Type B pancreatic cell (in vitro differentiated cells): ENCODE results near the gene SOX18. TPM values are rescaled to one million over a fixed set of nuclear protein-coding genes. Genes with fewer than 3 reads are reported as not detected.

ENCODE experiments used
- DNase-seq: peaks from one replicate; pipeline ENCODE4 v3.0.0; 2021; ENCODE audit warnings: mixed read lengths; ENCODE audit not compliant: unreplicated experiment; ENCODE audit errors: extremely low spot score
- H3K27ac Mint-ChIP-seq: 2 replicates; pipeline ENCODE4 v1.8.0; 2021; ENCODE audit warnings: mild to moderate bottlenecking, mixed read lengths
- H3K27me3 Mint-ChIP-seq: 2 replicates; pipeline ENCODE4 v1.8.0; 2021; ENCODE audit warnings: mixed read lengths
- H3K36me3 Mint-ChIP-seq: 2 replicates; pipeline ENCODE4 v1.8.0; 2021; ENCODE audit warnings: mixed read lengths
- H3K4me1 Mint-ChIP-seq: one replicate; pipeline ENCODE4 v1.8.0; 2021; ENCODE audit warnings: mixed read lengths; ENCODE audit not compliant: unreplicated experiment
- H3K4me3 Mint-ChIP-seq: 2 replicates; pipeline ENCODE4 v1.8.0; 2021; ENCODE audit warnings: mild to moderate bottlenecking, mixed read lengths
- H3K9me3 Mint-ChIP-seq: 2 replicates; pipeline ENCODE4 v1.8.0; 2021; ENCODE audit warnings: mixed read lengths
- total RNA-seq: library from RNA; stranded (reverse); gene quantifications from 2 replicates; pipeline ENCODE4 v1.2.1, GENCODE V29; 2021; ENCODE audit warnings: low replicate concordance
- TF ChIP-seq, protein P1 (sequence below): fragments of 200-600 bp; sonication (generic); conservative IDR thresholded peaks from 2 replicates; pipeline ENCODE4 v1.5.0; 2021; ENCODE audit warnings: antibody characterized with exemption, mild to moderate bottlenecking

The SOX18 gene
- total RNA-seq, 1 donor from 2014 or later = 0.72 TPM

DNA sequence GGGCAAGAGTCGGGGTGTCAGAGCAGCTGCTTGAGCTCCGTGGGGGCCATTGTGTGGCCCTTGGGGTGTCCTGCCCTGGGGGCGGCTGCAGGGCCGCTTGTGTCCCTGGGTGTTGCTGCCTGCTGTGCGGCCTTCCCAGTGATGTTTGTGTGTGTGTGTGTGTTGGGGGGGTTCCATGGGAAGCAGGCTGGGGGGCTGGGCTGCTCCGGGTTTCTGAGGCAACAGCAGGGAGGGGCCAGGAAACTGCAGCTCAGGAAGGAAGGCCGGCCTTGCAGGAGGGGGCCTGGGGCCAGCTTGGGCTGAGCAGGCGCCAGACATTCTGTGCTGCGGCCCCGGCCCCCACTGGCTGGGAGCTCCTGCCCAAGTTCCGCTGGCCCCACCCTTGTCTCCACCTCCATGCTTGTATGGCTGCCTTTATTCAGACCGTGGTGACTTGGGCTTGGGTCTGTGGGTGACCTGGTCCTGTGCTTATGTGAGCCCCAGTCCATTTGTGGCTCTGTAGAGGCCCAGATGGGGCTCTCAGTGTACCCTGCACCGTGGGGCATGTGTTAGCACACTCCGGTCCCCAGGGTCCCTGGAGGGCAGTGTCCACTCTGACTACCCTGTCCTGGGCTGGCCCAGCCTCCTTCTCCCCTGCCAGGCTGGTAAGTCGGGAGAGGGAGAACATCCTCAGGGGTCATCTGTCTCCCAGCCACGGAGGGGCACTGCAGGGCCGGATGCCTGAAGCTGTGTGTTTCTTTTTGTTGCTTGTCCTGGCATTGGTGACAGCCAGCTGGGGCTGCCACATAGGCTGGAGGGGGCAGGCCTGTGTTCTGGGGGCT lies 4.6 kb upstream of the SOX18 start:
- peaks cover 26% of the 10 kb centered on the region for H3K27me3 Mint-ChIP-seq
- H3K9me3 Mint-ChIP-seq = no peaks in the 10 kb centered on the region
- TF ChIP-seq, protein P1, sequence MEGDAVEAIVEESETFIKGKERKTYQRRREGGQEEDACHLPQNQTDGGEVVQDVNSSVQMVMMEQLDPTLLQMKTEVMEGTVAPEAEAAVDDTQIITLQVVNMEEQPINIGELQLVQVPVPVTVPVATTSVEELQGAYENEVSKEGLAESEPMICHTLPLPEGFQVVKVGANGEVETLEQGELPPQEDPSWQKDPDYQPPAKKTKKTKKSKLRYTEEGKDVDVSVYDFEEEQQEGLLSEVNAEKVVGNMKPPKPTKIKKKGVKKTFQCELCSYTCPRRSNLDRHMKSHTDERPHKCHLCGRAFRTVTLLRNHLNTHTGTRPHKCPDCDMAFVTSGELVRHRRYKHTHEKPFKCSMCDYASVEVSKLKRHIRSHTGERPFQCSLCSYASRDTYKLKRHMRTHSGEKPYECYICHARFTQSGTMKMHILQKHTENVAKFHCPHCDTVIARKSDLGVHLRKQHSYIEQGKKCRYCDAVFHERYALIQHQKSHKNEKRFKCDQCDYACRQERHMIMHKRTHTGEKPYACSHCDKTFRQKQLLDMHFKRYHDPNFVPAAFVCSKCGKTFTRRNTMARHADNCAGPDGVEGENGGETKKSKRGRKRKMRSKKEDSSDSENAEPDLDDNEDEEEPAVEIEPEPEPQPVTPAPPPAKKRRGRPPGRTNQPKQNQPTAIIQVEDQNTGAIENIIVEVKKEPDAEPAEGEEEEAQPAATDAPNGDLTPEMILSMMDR = peak; percentile 48
- H3K36me3 Mint-ChIP-seq = no peaks in the 10 kb centered on the region
- H3K27ac Mint-ChIP-seq = no peak overlapping the region
- no peak overlapping the region for H3K4me3 Mint-ChIP-seq
- peaks cover 13% of the 10 kb centered on the region for H3K4me1 Mint-ChIP-seq
- DNase-seq = no peak

DNA sequence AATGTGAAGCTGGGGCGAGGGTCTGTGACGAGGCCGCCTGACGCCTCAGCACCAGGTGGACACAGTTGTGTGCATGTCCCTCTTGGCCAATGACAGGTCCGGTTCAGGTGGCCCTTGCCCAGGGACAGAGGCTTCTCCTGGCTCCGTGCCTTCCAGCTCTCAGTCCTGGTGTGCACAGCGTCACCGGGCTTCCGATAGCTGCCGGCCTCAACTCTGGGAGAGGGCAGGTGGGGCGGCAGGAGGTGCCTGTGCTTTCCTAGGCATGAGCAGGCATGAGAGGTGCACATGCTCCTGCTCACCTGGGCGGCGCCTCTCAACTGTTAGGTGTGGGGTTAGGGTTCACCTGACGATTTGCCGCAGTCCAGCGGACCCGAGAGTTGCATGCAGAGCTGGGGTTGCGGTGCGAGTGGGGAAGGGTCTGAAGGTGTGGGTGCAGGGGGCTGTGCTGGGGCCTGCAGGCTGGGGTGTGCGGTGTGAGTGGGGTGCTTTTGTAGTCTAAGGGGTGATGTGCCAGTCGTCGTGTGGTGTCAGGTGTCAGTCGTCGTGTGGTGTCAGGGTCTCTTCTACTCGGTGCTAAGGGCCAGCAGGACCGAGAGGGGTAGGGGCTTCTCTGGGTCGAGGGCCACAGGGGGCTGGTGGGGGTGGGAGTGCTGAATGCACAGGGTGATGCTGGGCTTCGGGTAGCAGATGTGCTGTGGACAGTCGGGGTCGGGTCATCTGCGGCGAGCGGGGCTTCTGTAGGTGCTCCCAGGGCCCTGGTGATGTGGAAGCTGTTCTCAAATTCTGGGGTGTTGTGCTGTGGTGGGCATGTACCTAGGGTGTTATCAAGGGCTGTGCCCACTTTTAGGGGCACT lies 3.8 kb upstream of the SOX18 start:
- TF ChIP-seq, protein P1 = no peak
- Mint-ChIP-seq H3K36me3 (no peaks in the 10 kb centered on the region), H3K4me1 (peaks cover 13% of the 10 kb centered on the region), H3K4me3 (no peak overlapping the region), H3K9me3 (no peaks in the 10 kb centered on the region), H3K27ac (peak overlapping the region; percentile 39), H3K27me3 (peaks cover 28% of the 10 kb centered on the region)
- no peak for DNase-seq

DNA sequence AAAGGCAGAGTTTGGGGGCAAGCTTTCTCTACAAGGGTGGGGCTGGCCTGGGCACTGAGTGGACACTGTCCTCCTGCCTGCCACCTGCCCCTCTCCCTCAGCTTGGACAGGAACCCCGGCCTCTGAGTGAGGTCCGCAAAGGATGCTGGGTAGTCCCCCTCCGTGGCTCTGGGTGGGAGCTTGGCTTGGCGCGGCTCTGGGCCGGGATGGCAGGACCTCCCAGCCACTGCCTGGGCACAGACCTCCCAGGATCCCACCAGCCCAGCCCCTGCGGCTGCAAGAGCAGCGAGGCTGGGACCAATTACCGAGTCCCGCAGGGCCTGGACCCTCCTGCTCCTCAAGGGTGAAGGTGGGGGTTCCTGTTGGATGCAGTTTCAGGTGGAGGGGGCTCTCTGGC lies 2.9 kb upstream of the SOX18 start:
- no peak overlapping the region for H3K4me3 Mint-ChIP-seq
- no peaks in the 10 kb centered on the region for H3K9me3 Mint-ChIP-seq
- no peak for DNase-seq
- H3K36me3 Mint-ChIP-seq = no peaks in the 10 kb centered on the region
- peaks cover 13% of the 10 kb centered on the region for H3K4me1 Mint-ChIP-seq
- H3K27me3 Mint-ChIP-seq = peaks cover 36% of the 10 kb centered on the region
- H3K27ac Mint-ChIP-seq = no peak overlapping the region
- TF ChIP-seq, protein P1 = no peak

DNA sequence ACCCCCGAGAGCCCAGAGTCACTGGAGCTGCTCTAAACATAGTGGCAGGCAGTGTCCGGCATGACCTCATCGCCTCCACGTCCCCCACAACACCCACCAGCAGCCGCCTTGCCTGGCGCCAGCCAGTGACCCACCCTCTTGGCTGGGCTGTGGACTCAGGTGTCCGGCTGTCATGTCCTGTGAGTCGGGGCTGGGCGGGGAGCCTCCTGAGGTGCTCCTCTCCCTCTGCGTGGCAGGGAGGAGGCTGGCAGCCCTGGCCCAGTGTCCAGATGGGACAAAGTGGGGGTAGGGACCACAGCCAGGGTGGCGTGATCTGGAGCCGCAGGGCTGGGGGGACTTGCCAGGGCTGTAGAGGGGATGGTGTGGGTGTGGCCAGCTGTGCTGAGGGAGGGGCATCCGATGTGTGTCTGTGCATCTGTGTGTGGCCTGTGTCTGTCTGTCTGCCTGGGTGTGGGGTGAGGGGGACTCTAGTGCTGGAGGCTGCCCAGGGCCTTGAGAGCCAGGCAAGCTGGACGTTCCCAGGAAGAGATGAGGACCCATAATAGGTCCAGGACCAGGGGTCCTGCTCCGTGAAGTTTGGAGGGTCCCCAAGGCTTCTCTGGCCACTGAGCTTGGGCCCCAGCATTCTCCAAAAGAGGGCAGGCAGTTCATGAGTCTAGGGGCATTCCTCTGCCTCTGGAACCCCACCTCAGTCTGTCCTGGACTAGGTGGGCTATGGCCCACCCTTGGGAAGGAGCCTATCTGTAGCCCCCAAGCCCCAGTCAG lies 2.3 kb upstream of the SOX18 start:
- peaks cover 13% of the 10 kb centered on the region for H3K4me1 Mint-ChIP-seq
- no peaks in the 10 kb centered on the region for H3K9me3 Mint-ChIP-seq
- H3K4me3 Mint-ChIP-seq = no peak overlapping the region
- no peak for DNase-seq
- TF ChIP-seq, protein P1 = no peak
- H3K36me3 Mint-ChIP-seq = no peaks in the 10 kb centered on the region
- no peak overlapping the region for H3K27ac Mint-ChIP-seq
- peaks cover 42% of the 10 kb centered on the region for H3K27me3 Mint-ChIP-seq

DNA sequence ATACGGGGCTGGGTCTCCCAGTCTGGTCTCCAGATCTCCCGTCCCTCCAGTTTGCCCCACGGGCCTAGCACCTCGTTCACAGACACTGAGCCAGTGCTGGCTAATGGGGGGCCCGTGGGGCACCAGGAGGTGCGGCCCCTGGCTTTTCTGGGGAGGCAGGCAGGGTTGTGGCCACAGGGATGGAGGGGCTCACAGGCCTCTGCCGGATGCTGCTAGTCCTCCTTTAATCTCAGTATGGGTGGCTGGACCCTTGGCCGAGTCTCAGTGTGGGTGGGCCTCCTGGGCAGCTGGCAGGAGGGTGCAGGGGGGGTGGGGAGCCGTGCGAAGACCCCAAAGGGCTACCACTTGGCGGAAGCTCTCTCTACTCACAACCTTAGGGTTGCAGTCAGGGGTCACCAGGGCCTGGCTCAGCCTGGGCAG lies 1.6 kb upstream of the SOX18 start:
- H3K4me3 Mint-ChIP-seq = no peak overlapping the region
- no peaks in the 10 kb centered on the region for H3K36me3 Mint-ChIP-seq
- H3K27ac Mint-ChIP-seq = no peak overlapping the region
- peaks cover 49% of the 10 kb centered on the region for H3K27me3 Mint-ChIP-seq
- peaks cover 13% of the 10 kb centered on the region for H3K4me1 Mint-ChIP-seq
- no peaks in the 10 kb centered on the region for H3K9me3 Mint-ChIP-seq
- TF ChIP-seq, protein P1 = no peak
- DNase-seq = no peak
